Endothelial cell of umbilical vein (primary cell): ENCODE data around the gene AMER3. TPM values are rescaled to one million over a fixed set of nuclear protein-coding genes. Genes with fewer than 3 reads are reported as not detected.

Experiments used
- BruUV-seq: library from RNA; stranded (reverse); fragments of 400-500 nt; replicated peaks from 2 replicates; lab custom pipeline; 2021; lab: Mats Ljungman, UMichigan
- CTCF ChIA-PET: fragments of 300-600, 350-600 bp; sonication (Branson Sonifier 250); formaldehyde crosslinking; loops from one replicate; lab custom pipeline; 2021; ENCODE audit warnings: antibody characterized with exemption, inconsistent platforms; lab: Charles Lee
- POLR2A ChIA-PET: fragments of 300-600, 350-600 bp; sonication (Branson Sonifier 250); formaldehyde crosslinking; loops from one replicate; lab custom pipeline; 2021; ENCODE audit warnings: antibody characterized with exemption, inconsistent platforms; lab: Charles Lee
- DNase-seq: peaks from one replicate; pipeline ENCODE4 v3.0.0-alpha.2; 2011; ENCODE audit warnings: low read depth, low spot score
- FAIRE-seq: peaks from 2 replicates; lab custom pipeline; 2011; peaks lifted over from hg19 to GRCh38; lab: Jason Lieb, UNC
- H2AFZ ChIP-seq: 2 replicates; pipeline ENCODE4 v1.6.0; 2012; ENCODE audit warnings: low read depth, low read length, control low read depth, inconsistent platforms
- H3K27ac ChIP-seq: 2 replicates; pipeline ENCODE4 v1.5.1; 2011; ENCODE audit warnings: low read depth, mild to moderate bottlenecking, control low read depth, low read length, moderate library complexity; ENCODE audit not compliant: insufficient read depth
- H3K27me3 ChIP-seq, 2 experiments: 2 replicates each; pipeline versions ENCODE4 v1.6.0 to v1.6.1; 2011; ENCODE audit warnings: low read length in 2 of 2, mixed read lengths in 1 of 2; ENCODE audit not compliant: control insufficient read depth in 2 of 2, insufficient read depth in 2 of 2
- H3K36me3 ChIP-seq, 2 experiments: 2 replicates in 1 of 2; 3 replicates in 1 of 2; pipeline ENCODE4 v1.5.1; 2011; ENCODE audit warnings: low read length in 2 of 2, mild to moderate bottlenecking in 1 of 2, moderate library complexity in 1 of 2; ENCODE audit not compliant: control insufficient read depth in 2 of 2, insufficient read depth in 2 of 2; ENCODE audit errors: extremely low read depth in 1 of 2
- H3K4me1 ChIP-seq: 3 replicates; pipeline ENCODE4 v1.5.1; 2011; ENCODE audit warnings: mild to moderate bottlenecking, low read length; ENCODE audit not compliant: control insufficient read depth, insufficient read depth; ENCODE audit errors: extremely low read depth
- H3K4me2 ChIP-seq: 2 replicates; pipeline ENCODE4 v1.6.1; 2011; ENCODE audit warnings: low read length, control low read depth, mixed read lengths; ENCODE audit not compliant: insufficient read depth
- H3K4me3 ChIP-seq, 3 experiments: fragments of 200-600 bp in 1 of 3; sonication (generic), shearing (Covaris generic) in 1 of 3; replicated peaks in 1 of 3; 2 replicates each; pipeline ENCODE4 v1.5.1; 2011 to 2016; ENCODE audit warnings: control low read depth in 3 of 3, low read length in 3 of 3, mild to moderate bottlenecking in 2 of 3, inconsistent platforms in 1 of 3, low read depth in 1 of 3, moderate library complexity in 1 of 3; ENCODE audit not compliant: insufficient read depth in 1 of 3
- H3K79me2 ChIP-seq: 2 replicates; pipeline ENCODE4 v1.6.0; 2012; ENCODE audit warnings: low read length, inconsistent platforms; ENCODE audit not compliant: control insufficient read depth, insufficient read depth
- H3K9ac ChIP-seq: replicated peaks from 2 replicates; pipeline ENCODE3; 2011; ENCODE audit warnings: low read length, control low read depth; ENCODE audit not compliant: insufficient read depth; ENCODE audit errors: extremely low read depth
- H3K9me1 ChIP-seq: replicated peaks from 3 replicates; pipeline ENCODE4 v1.6.0; 2011; ENCODE audit warnings: mild to moderate bottlenecking, low read length; ENCODE audit not compliant: control insufficient read depth, insufficient read depth; ENCODE audit errors: extremely low read depth
- H3K9me3 ChIP-seq: replicated peaks from 2 replicates; pipeline ENCODE4 v1.5.1; 2012; ENCODE audit warnings: low read length, inconsistent platforms; ENCODE audit not compliant: control insufficient read depth, insufficient read depth
- H4K20me1 ChIP-seq: replicated peaks from 2 replicates; pipeline ENCODE3; 2011; ENCODE audit warnings: mild to moderate bottlenecking, low read length; ENCODE audit not compliant: control insufficient read depth, insufficient read depth; ENCODE audit errors: extremely low read depth
- EZH2 ChIP-seq: IDR thresholded peaks from 2 replicates; pipeline ENCODE4 v1.6.1; 2012; ENCODE audit warnings: borderline replicate concordance, low read depth, mild to moderate bottlenecking, moderate library complexity, low read length, inconsistent platforms; ENCODE audit not compliant: severe bottlenecking
- FOS ChIP-seq: IDR thresholded peaks from 2 replicates; pipeline ENCODE4 v1.6.1; 2011; ENCODE audit warnings: mild to moderate bottlenecking, low read length, moderate library complexity, borderline replicate concordance; ENCODE audit not compliant: insufficient read depth
- GATA2 ChIP-seq: IDR thresholded peaks from 2 replicates; pipeline ENCODE4 v1.7.0; 2011; ENCODE audit warnings: low read depth, mild to moderate bottlenecking, moderate library complexity, mixed read lengths, low read length; ENCODE audit not compliant: insufficient read length, insufficient read depth
- JUN ChIP-seq: IDR thresholded peaks from 2 replicates; pipeline ENCODE4 v1.6.1; 2011; ENCODE audit warnings: borderline replicate concordance, low read depth; ENCODE audit not compliant: insufficient read length, insufficient read depth
- MYC ChIP-seq: IDR thresholded peaks from one replicate; pipeline ENCODE4 v1.6.1; 2011; ENCODE audit warnings: mild to moderate bottlenecking, low read depth, low read length
- POLR2A ChIP-seq: IDR thresholded peaks from 2 replicates; pipeline ENCODE4 v1.6.1; 2012; ENCODE audit warnings: low read depth, mild to moderate bottlenecking, control low read depth, low read length
- POLR2AphosphoS5 ChIP-seq: IDR thresholded peaks from 2 replicates; pipeline ENCODE4 v1.6.1; 2012; ENCODE audit warnings: low read depth, mild to moderate bottlenecking, control low read depth, low read length, moderate library complexity; ENCODE audit not compliant: insufficient read depth
- dilution Hi-C: fragments of 300-500 bp; cut with MboI; formaldehyde crosslinking; loops from one replicate; pipeline ENCODE4 v1.15.0; 2019; ENCODE audit warnings: low sequenced_read_pairs; ENCODE audit not compliant: extremely low pct_ligation_motif_present
- intact Hi-C: fragments of 100-400 bp; cut with micrococcal nuclease; formaldehyde crosslinking; loops from one replicate; pipeline ENCODE4 v1.10.0; 2022
- polyA plus RNA-seq, 4 experiments: library from polyadenylated mRNA; depleted of rRNA in 3 of 4; stranded (reverse) in 3 of 4; unstranded in 1 of 4; fragments of >200 nt; gene quantifications; 2 replicates each; pipeline versions ENCODE4 v1.2.1 to v1.2.3, GENCODE V29; 2011 to 2012; ENCODE audit warnings: missing spikeins in 1 of 4
- total RNA-seq: library from RNA; stranded (reverse); gene quantifications from 2 replicates; pipeline ENCODE4 v1.2.3, GENCODE V29; 2021
- TF ChIP-seq, protein P1 (sequence below): IDR thresholded peaks from 2 replicates; pipeline ENCODE4 v1.6.1; 2011; ENCODE audit not compliant: insufficient read depth, insufficient read length
- TF ChIP-seq, protein P2 (sequence below), 2 donors: IDR thresholded peaks; 1 replicate in 1 of 2; 2 replicates in 1 of 2; pipeline ENCODE4 v1.5.1; 2011; ENCODE audit warnings: low read length in 2 of 2, mild to moderate bottlenecking in 2 of 2, moderate library complexity in 2 of 2, control low read depth in 1 of 2, inconsistent platforms in 1 of 2, low read depth in 1 of 2; ENCODE audit not compliant: insufficient read depth in 1 of 2; ENCODE audit errors: extremely low read depth in 1 of 2

The AMER3 gene
- total and polyA plus RNA-seq, 2 donors (not counting 3 experiments of a cell fraction or from before 2014, with no cell fraction given): not detected

DNA sequence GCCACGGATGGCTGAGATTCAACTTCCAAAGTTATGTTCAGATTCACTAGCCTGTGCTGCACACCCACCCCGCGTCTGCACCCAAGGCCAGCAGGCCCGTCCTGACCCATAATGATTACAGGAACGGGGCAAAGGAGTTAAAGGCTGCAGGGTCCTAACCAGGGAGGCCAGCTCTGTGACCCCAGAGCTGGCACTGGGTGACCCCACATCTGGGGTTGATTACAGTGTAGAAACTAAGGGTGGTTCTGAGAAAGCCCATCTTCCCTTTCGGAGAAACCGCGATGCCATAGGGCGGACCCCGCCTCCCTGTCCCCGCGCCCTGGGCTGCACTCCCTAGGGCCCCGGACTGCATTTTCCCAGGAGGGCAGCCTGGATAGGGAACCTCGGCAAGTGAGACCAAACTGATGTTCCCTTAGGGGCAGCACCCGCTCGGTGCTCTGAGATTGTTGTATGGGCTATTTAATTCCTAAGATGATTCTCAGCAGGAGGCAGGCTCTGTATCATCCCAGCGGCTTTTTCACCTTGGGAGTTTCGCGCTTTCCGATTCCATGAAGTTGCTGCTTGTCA, 28.6 kb upstream of the AMER3 start:
- intact Hi-C loops: loop anchor here (1.0 to 10.0 kb wide), 2 partner anchors 72 to 372 kb away; partner anchors contain the start of gene PTPN18
- Histone ChIP-seq H3K4me1 (peaks cover 8% of the 10 kb centered on the region), H3K4me2 (peak overlapping the region; percentile 93), H3K9ac (peak overlapping the region; percentile 30), H3K4me3 (peak overlapping the region; percentile 30 to 47 (median 33)), H2AFZ (peak overlapping the region; percentile 97), H3K27ac (no peak overlapping the region), H4K20me1 (no peaks in the 10 kb centered on the region), H3K36me3 (no peaks in the 10 kb centered on the region), H3K9me1 (no peaks in the 10 kb centered on the region), H3K9me3 (no peaks in the 10 kb centered on the region), H3K79me2 (no peaks in the 10 kb centered on the region), H3K27me3 (no peaks in the 10 kb centered on the region)
- CTCF ChIA-PET: no interaction called here
- dilution Hi-C loops: no loop called here
- DNase-seq (no peak), FAIRE-seq (no peak)
- POLR2A ChIA-PET: no interaction called here
- BruUV-seq: no TSS peak
- TF ChIP-seq MYC (no peak), GATA2 (no peak), POLR2AphosphoS5 (no peak), POLR2A (no peak), EZH2 (no peak), JUN (no peak), FOS (no peak)
- TF ChIP-seq, protein P1, sequence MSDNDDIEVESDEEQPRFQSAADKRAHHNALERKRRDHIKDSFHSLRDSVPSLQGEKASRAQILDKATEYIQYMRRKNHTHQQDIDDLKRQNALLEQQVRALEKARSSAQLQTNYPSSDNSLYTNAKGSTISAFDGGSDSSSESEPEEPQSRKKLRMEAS: no peak
- TF ChIP-seq, protein P2, sequence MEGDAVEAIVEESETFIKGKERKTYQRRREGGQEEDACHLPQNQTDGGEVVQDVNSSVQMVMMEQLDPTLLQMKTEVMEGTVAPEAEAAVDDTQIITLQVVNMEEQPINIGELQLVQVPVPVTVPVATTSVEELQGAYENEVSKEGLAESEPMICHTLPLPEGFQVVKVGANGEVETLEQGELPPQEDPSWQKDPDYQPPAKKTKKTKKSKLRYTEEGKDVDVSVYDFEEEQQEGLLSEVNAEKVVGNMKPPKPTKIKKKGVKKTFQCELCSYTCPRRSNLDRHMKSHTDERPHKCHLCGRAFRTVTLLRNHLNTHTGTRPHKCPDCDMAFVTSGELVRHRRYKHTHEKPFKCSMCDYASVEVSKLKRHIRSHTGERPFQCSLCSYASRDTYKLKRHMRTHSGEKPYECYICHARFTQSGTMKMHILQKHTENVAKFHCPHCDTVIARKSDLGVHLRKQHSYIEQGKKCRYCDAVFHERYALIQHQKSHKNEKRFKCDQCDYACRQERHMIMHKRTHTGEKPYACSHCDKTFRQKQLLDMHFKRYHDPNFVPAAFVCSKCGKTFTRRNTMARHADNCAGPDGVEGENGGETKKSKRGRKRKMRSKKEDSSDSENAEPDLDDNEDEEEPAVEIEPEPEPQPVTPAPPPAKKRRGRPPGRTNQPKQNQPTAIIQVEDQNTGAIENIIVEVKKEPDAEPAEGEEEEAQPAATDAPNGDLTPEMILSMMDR (IDR thresholded peaks at IDR 0.05; ENCODE audit: extremely low read depth in 1 of 2, insufficient read depth in 1 of 2, low read depth in 1 of 2, low read length in 2 of 2): no peak
